ENCODE data around the gene CS. TPM values are rescaled to one million over a fixed set of nuclear protein-coding genes. Genes with fewer than 3 reads are reported as not detected.
A peak's percentile ranks its signal among the peaks of the same experiment; 100 is the strongest.

Gene CS
- total and polyA plus RNA-seq, 2 of the 4 experiments (the other 2 are of a cell fraction): 139 to 146 TPM

DNA sequence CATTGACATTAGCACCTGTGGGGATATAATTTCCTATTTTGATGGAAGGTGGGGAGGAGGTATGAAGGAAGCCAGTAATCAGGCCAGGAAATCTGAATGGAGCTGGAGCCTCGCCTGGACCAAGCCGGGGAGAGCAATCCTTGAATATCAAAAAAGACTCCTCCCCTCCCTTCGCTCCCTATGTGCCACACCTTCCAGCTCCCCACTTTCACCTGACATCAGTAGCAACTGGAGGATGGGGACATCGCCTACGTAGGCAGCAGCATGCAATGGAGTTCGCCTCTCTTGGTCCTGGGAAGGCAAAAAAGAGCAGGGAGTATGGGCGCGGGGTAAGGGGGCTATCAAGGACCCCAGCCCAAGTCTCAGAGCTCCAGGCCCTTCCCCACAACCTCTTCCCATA is 43.1 kb downstream of the CS start:
- ChIA-PET CTCF (interaction anchor here (1.1 kb wide), 1 partner anchor 35 kb away, joined by 4 read pairs; the partner anchor contains the start of gene RNF41), POLR2A (ENCODE audit: unreplicated experiment) (no interaction called here)
- Histone ChIP-seq H3K4me2 (ENCODE audit: low read depth, low read length) (peak overlapping the region; percentile 92), H2AFZ (replicated peaks; ENCODE audit: low read length, poor library complexity) (no peak overlapping the region), H2BK15ac (ENCODE audit: low read depth, low read length) (no peak overlapping the region), H3K27ac (ENCODE audit: insufficient read depth, low read length) (peak overlapping the region; percentile 30), H2BK120ac (ENCODE audit: low read depth, low read length) (no peak overlapping the region), H3K79me1 (ENCODE audit: low read depth in 1 of 2, low read length in 2 of 2) (peaks cover 40 to 57% of the 10 kb centered on the region in 2 experiments), H2BK5ac (ENCODE audit: low read depth, low read length, poor library complexity, severe bottlenecking) (peak overlapping the region; percentile 55), H3K4ac (ENCODE audit: low read depth, low read length) (peak overlapping the region; percentile 83), H3K4me1 (ENCODE audit: control insufficient read depth, insufficient read depth, low read length) (peaks cover 21% of the 10 kb centered on the region), H4K20me1 (ENCODE audit: insufficient read depth, low read length) (peaks cover 42% of the 10 kb centered on the region), H2AK9ac (replicated peaks; ENCODE audit: low read depth, low read length, poor library complexity) (peak overlapping the region; percentile 97), H3K14ac (replicated peaks; ENCODE audit: low read depth, low read length) (peak overlapping the region; percentile 75), H3K9me3 (ENCODE audit: control insufficient read depth, insufficient read depth, low read length) (no peaks in the 10 kb centered on the region), H4K91ac (ENCODE audit: insufficient read depth, low read depth, low read length) (0 out of 2 replicates have a peak overlapping the region, but pooled peaks have one; percentile 28), H3K18ac (ENCODE audit: low read depth, low read length) (no peak overlapping the region), H3K9ac (ENCODE audit: low read depth, low read length) (peak overlapping the region; percentile 96), H3K4me3 (ENCODE audit: insufficient read depth, low read depth, low read length) (peak overlapping the region; percentile 94), H2AK5ac (ENCODE audit: low read depth, low read length) (peak overlapping the region; percentile 83), H4K8ac (ENCODE audit: low read depth in 2 of 2, low read length in 2 of 2) (no peak overlapping the region; a peak in 2 of 4 replicates), H4K5ac (ENCODE audit: low read depth, low read length) (no peak overlapping the region), H3K27me3 (ENCODE audit: control insufficient read depth, insufficient read depth, low read length) (no peaks in the 10 kb centered on the region), H3K23ac (ENCODE audit: low read depth, low read length) (peak overlapping the region; percentile 94), H3K9me1 (ENCODE audit: insufficient read depth, low read length) (peaks cover 27% of the 10 kb centered on the region), H3K56ac (ENCODE audit: extremely low read depth, insufficient read depth, low read length) (no peak overlapping the region), H2BK20ac (ENCODE audit: low read depth, low read length) (no peak overlapping the region), H3K36me3 (ENCODE audit: control insufficient read depth, insufficient read depth, low read length) (peaks cover 47% of the 10 kb centered on the region)
- dilution Hi-C loops (cut with HindIII; ENCODE audit: low sequenced_read_pairs, unreplicated experiment) (no loop called here), intact Hi-C loops (cut with micrococcal nuclease) (no loop called here), in situ Hi-C loops (cut with MboI; ENCODE audit: low sequenced_read_pairs) (no loop called here)
- BruUV-seq (replicated peaks): no TSS peak
- TF ChIP-seq CEBPB (IDR thresholded peaks at IDR 0.05; ENCODE audit: low read depth, low read length): no peak
- TF ChIP-seq, protein P1, sequence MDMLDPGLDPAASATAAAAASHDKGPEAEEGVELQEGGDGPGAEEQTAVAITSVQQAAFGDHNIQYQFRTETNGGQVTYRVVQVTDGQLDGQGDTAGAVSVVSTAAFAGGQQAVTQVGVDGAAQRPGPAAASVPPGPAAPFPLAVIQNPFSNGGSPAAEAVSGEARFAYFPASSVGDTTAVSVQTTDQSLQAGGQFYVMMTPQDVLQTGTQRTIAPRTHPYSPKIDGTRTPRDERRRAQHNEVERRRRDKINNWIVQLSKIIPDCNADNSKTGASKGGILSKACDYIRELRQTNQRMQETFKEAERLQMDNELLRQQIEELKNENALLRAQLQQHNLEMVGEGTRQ (IDR thresholded peaks at IDR 0.05; ENCODE audit: low read depth, low read length): no peak
- TF ChIP-seq, protein P2, sequence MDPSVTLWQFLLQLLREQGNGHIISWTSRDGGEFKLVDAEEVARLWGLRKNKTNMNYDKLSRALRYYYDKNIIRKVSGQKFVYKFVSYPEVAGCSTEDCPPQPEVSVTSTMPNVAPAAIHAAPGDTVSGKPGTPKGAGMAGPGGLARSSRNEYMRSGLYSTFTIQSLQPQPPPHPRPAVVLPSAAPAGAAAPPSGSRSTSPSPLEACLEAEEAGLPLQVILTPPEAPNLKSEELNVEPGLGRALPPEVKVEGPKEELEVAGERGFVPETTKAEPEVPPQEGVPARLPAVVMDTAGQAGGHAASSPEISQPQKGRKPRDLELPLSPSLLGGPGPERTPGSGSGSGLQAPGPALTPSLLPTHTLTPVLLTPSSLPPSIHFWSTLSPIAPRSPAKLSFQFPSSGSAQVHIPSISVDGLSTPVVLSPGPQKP (IDR thresholded peaks at IDR 0.05; ENCODE audit: borderline replicate concordance, low read depth, low read length): no peak
- no peak for TF ChIP-seq POLR2A (IDR thresholded peaks at IDR 0.05; ENCODE audit: low read depth, low read length)
- no peak for TF ChIP-seq RCOR1 (IDR thresholded peaks at IDR 0.05; ENCODE audit: insufficient replicate concordance, low read length)
- ATAC-seq (ENCODE audit: low read depth) (no peak), DNase-seq (no peak)
- no CpG with 5 or more reads among the region's 8 CpGs for WGBS, 2 experiments (ENCODE audit: extremely low coverage in 2 of 2, insufficient read length in 1 of 2)
